Measurements from ENCODE around the gene TAS1R1. TPM values are rescaled to one million over a fixed set of nuclear protein-coding genes. Genes with fewer than 3 reads are reported as not detected.

The TAS1R1 gene
- total and polyA plus RNA-seq, 9 of the 15 experiments (the other 6 are each of a cell fraction or from before 2014, with no cell fraction given), result 0.06 TPM; not detected in 8

- TF ChIP-seq SMARCE1 (IDR thresholded peaks at IDR 0.05) (0 out of 2 replicates have a peak, but pooled peaks have one; percentile 31), PTRF (tag; IDR thresholded peaks at IDR 0.05) (no peak), ZNF512 (tag; IDR thresholded peaks at IDR 0.05) (peak; percentile 4; the same call in 1 of the 2 replicates), TAF1 (IDR thresholded peaks at IDR 0.05; ENCODE audit: control insufficient read depth, extremely low read depth, insufficient read depth, low read length, severe bottlenecking) (peak; percentile 36), SMARCA5 (IDR thresholded peaks at IDR 0.05) (no peak), ELF4 (CRISPR knock-in tag; IDR thresholded peaks at IDR 0.05) (no peak), LARP7 (IDR thresholded peaks at IDR 0.05) (no peak), ETV1 (tag; conservative IDR thresholded peaks at IDR 0.05; ENCODE audit: low read depth) (no peak), HMG20B (CRISPR knock-in tag; IDR thresholded peaks at IDR 0.05) (no peak), YBX1 (IDR thresholded peaks at IDR 0.05) (no peak), STAT6 (CRISPR knock-in tag; IDR thresholded peaks at IDR 0.05) (0 out of 2 replicates have a peak, but pooled peaks have one; percentile 67), NKRF (IDR thresholded peaks at IDR 0.05; ENCODE audit: borderline replicate concordance) (peak; percentile 79), RBM39 (optimal IDR thresholded peaks at IDR 0.05; ENCODE audit: low read depth, low read length) (no peak), NCOA2 (IDR thresholded peaks at IDR 0.05; ENCODE audit: partially characterized antibody in 2 of 2) (no peak), ZBTB12 (CRISPR knock-in tag; IDR thresholded peaks at IDR 0.05) (no peak), ZNF263 (CRISPR knock-in tag; IDR thresholded peaks at IDR 0.05; ENCODE audit: borderline replicate concordance) (no peak)
Observed at GRCh38 chr1:6612641-6613360, 57.7 kb downstream of the TAS1R1 start (continued).
